ENCODE data around the gene SLC22A16. TPM values are rescaled to one million over a fixed set of nuclear protein-coding genes. Genes with fewer than 3 reads are reported as not detected.
"Not testable (repeated sequence)": the region's sequence is repeated elsewhere in the genome, so short reads cannot be mapped to it uniquely, and the experiment has no call there.

The SLC22A16 gene
- total RNA-seq, 4 donors from 2014 or later: 0.27 TPM; not detected in 3

DNA sequence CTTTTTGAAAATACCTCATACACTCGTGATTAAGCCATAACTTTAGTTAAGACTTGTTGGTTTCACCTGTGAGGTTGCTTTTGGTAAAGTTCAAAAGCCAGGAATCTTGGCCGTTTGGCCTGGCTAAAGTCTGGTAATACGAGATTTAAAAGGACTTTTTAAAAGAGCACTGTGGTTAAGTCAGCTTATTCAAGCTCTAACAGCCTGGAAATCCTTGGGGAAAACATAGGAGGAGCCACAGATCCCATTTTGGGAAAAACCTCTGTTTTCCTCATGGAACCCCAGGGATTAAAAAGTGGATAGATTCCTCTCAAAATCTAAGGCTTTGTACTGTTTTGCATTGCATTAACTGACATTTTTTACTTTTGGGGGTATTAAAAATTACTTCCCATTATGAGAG is 13.7 kb upstream of the SLC22A16 start:
- no peak overlapping the region for H3K4me3 ChIP-seq (replicated peaks in 1 of 3)
- no peak overlapping the region for H3K27ac ChIP-seq
- intact Hi-C loops (cut with DNase I): no loop called here
- no peaks in the 10 kb centered on the region for H3K4me1 ChIP-seq
- TF ChIP-seq CTCF (IDR thresholded peaks at IDR 0.05) (no peak), POLR2A (IDR thresholded peaks at IDR 0.05) (no peak)
- no peaks in the 10 kb centered on the region for H3K27me3 ChIP-seq
- H3K36me3 ChIP-seq: no peaks in the 10 kb centered on the region
- no peak for DNase-seq
- 50 to 51% methylated on average over 3 of the region's 3 CpGs for WGBS, 2 donors
- no peaks in the 10 kb centered on the region for H3K9me3 ChIP-seq

DNA sequence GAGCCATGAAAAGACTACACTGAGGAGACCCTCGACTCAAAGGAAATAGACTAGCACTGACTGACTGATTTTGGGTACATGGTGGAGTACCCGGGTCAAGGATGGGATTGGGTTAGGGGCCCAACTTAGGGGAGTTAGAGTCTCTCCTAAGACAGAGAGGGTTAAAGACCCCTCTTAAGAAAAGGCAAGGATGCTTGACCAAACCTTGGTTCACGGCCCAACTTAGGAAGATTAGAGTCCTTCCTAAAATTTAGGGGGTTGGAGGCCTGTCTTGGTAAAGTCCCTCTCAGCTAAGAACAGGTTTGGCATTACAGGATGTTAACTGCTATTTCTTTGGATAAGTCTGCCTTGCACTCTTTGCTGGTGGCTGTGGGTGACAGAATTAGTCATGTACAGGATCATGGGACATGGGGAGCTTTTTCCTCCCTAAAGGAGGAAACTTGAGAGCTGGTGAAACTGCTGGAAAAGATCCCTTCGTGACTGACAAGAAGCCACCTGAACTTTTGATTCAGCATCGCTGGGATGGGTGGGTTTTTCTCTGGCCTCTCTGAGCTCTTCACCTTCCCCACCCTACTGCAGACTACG is 12.3 kb upstream of the SLC22A16 start:
- intact Hi-C loops (cut with DNase I): no loop called here
- no peaks in the 10 kb centered on the region for H3K36me3 ChIP-seq
- WGBS, 2 donors: 92 to 94% methylated on average over 6 of the region's 6 CpGs
- no peaks in the 10 kb centered on the region for H3K27me3 ChIP-seq
- no peak overlapping the region for H3K4me3 ChIP-seq (replicated peaks in 1 of 3)
- TF ChIP-seq CTCF (IDR thresholded peaks at IDR 0.05): no peak
- TF ChIP-seq POLR2A (IDR thresholded peaks at IDR 0.05): no peak
- no peaks in the 10 kb centered on the region for H3K9me3 ChIP-seq
- DNase-seq: no peak
- no peak overlapping the region for H3K27ac ChIP-seq
- H3K4me1 ChIP-seq: no peaks in the 10 kb centered on the region

GRCh38 chr6:110487968-110488381 is 11.6 kb upstream of the SLC22A16 start:
- H3K4me1 ChIP-seq; intact Hi-C loops (cut with DNase I); H3K4me3 ChIP-seq (replicated peaks in 1 of 3); H3K27me3 ChIP-seq; DNase-seq; H3K27ac ChIP-seq; H3K9me3 ChIP-seq; H3K36me3 ChIP-seq: not testable (repeated sequence)
- WGBS, 2 donors: 82 to 95% methylated on average over 3 of the region's 3 CpGs

DNA sequence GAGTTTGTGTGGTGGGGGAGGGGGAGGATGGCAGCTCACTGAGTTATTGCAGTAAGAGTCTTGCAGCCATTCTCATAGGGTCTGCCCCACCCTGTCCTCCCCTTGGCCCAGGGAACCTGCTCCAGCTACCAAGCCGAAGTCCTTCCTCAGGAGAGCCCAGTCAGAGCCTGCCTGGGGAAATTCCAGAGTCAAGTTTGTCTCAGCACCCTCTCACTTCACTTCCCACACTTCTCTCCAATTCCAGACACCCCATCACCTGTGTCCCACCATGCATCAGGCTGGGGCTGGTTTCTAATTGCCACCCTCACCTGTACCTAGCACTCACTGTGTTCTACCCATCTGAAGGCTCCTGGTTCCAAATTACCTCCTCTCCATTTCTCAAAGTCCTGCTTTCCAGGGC is 10.3 kb upstream of the SLC22A16 start:
- no peak overlapping the region for H3K27ac ChIP-seq
- H3K9me3 ChIP-seq: no peaks in the 10 kb centered on the region
- TF ChIP-seq CTCF (IDR thresholded peaks at IDR 0.05) (no peak), POLR2A (IDR thresholded peaks at IDR 0.05) (no peak)
- no peaks in the 10 kb centered on the region for H3K4me1 ChIP-seq
- H3K27me3 ChIP-seq: no peaks in the 10 kb centered on the region
- H3K36me3 ChIP-seq: no peaks in the 10 kb centered on the region
- DNase-seq: no peak
- no peak overlapping the region for H3K4me3 ChIP-seq (replicated peaks in 1 of 3)
- 67 to 79% methylated on average over 1 of the region's 1 CpG for WGBS, 2 donors
- intact Hi-C loops (cut with DNase I): no loop called here

GRCh38 chr6:110485491-110485890 is 9.1 kb upstream of the SLC22A16 start:
- Histone ChIP-seq H3K36me3 (no peaks in the 10 kb centered on the region), H3K4me1 (no peaks in the 10 kb centered on the region), H3K27me3 (no peaks in the 10 kb centered on the region), H3K27ac (no peak overlapping the region), H3K4me3 (replicated peaks in 1 of 3) (no peak overlapping the region), H3K9me3 (no peaks in the 10 kb centered on the region)
- 55 to 59% methylated on average over 5 of the region's 5 CpGs for WGBS, 2 donors
- intact Hi-C loops (cut with DNase I): no loop called here
- TF ChIP-seq POLR2A (IDR thresholded peaks at IDR 0.05): no peak
- no peak for TF ChIP-seq CTCF (IDR thresholded peaks at IDR 0.05)
- no peak for DNase-seq

DNA sequence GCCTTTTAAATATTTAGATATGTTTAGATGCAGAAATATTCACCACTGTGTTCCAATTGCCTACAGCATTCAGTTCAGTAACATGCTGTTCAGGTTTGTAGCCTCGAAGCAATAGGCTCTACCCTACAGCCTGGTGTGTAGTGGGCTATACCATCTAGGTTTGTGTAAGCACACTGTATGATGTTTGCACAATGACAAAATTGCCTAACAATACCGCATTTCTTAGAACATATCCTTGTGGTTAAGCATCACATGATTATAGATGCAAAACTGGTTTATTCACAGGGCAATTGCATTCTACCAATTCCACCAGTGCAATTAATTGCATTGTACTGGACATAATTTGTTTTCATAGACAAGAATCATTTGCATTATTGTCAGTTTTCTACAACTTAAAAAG is 7.9 kb upstream of the SLC22A16 start:
- DNase-seq: no peak
- H3K4me3 ChIP-seq (replicated peaks in 1 of 3): no peak overlapping the region
- WGBS, 2 donors: 89 to 95% methylated on average over 2 of the region's 2 CpGs
- no peaks in the 10 kb centered on the region for H3K4me1 ChIP-seq
- intact Hi-C loops (cut with DNase I): no loop called here
- no peak overlapping the region for H3K27ac ChIP-seq
- no peaks in the 10 kb centered on the region for H3K9me3 ChIP-seq
- TF ChIP-seq POLR2A (IDR thresholded peaks at IDR 0.05) (no peak), CTCF (IDR thresholded peaks at IDR 0.05) (no peak)
- no peaks in the 10 kb centered on the region for H3K36me3 ChIP-seq
- H3K27me3 ChIP-seq: no peaks in the 10 kb centered on the region
